BJ (cell line): ENCODE measurements around the gene GLDC. TPM values are rescaled to one million over a fixed set of nuclear protein-coding genes. Genes with fewer than 3 reads are reported as not detected.

ENCODE experiments used
- CTCF ChIA-PET: fragments of 350-600 bp; formaldehyde crosslinking; extraction: SDS; loops from one replicate; lab custom pipeline; 2021; ENCODE audit warnings: antibody characterized with exemption, inconsistent platforms; lab: Yijun Ruan, JAX
- POLR2A ChIA-PET: fragments of 300-600 bp; sonication (Branson Sonifier 250); formaldehyde crosslinking; extraction: SDS; loops from one replicate; lab custom pipeline; 2021; ENCODE audit warnings: antibody characterized with exemption; lab: Charles Lee
- DNase-seq: peaks from one replicate; pipeline ENCODE4 v3.0.0-alpha.2; 2011; ENCODE audit warnings: low read depth
- H3K27me3 ChIP-seq: 2 replicates; pipeline ENCODE4 v1.6.0; 2011; ENCODE audit warnings: low read length; ENCODE audit not compliant: control insufficient read depth, insufficient read depth
- H3K36me3 ChIP-seq: 2 replicates; pipeline ENCODE4 v1.5.1; 2011; ENCODE audit warnings: low read length; ENCODE audit not compliant: control insufficient read depth, insufficient read depth
- H3K4me3 ChIP-seq: 2 replicates; pipeline ENCODE4 v1.5.1; 2011; ENCODE audit warnings: low read depth, mild to moderate bottlenecking, control low read depth, low read length
- CTCF ChIP-seq: IDR thresholded peaks from 2 replicates; pipeline ENCODE4 v1.5.1; 2011; ENCODE audit warnings: low read depth, mild to moderate bottlenecking, control low read depth, inconsistent platforms, low read length, moderate library complexity; ENCODE audit not compliant: insufficient read depth
- polyA plus RNA-seq: library from polyadenylated mRNA; depleted of rRNA; stranded (reverse); fragments of >200 nt; gene quantifications from 2 replicates; pipeline ENCODE4 v1.2.3, GENCODE V29; 2011

The GLDC gene
- polyA plus RNA-seq, 1 experiment = 0.28 TPM

GRCh38 chr9:6664204-6664680, 18.7 kb upstream of the GLDC start:
- POLR2A ChIA-PET = no interaction called here
- no peaks in the 10 kb centered on the region for H3K27me3 ChIP-seq
- DNase-seq = no peak
- no peak for TF ChIP-seq CTCF
- H3K36me3 ChIP-seq = no peaks in the 10 kb centered on the region
- H3K4me3 ChIP-seq = no peak overlapping the region
- CTCF ChIA-PET = interaction anchor here (1.0 kb wide), 2 partner anchors 13 to 309 kb away, joined by 3 read pairs; no protein-coding TSS in a partner anchor

- CTCF ChIA-PET = no interaction called here
These were observed 15.0 kb upstream of the GLDC start for GRCh38 chr9:6660512-6660911.

GRCh38 chr9:6658628-6659353, 13.3 kb upstream of the GLDC start:
- ChIA-PET CTCF (interaction anchor here (0.6 kb wide), 1 partner anchor 554 kb away, joined by 3 read pairs; no protein-coding TSS in a partner anchor), POLR2A (no interaction called here)
- H3K4me3 ChIP-seq = no peak overlapping the region
- TF ChIP-seq CTCF = no peak
- DNase-seq = no peak
- H3K27me3 ChIP-seq = no peaks in the 10 kb centered on the region
- no peaks in the 10 kb centered on the region for H3K36me3 ChIP-seq

More at GRCh38 chr9:6660512-6660911, 15.0 kb upstream of the GLDC start:
- DNase-seq = no peak
- Histone ChIP-seq H3K36me3 (no peaks in the 10 kb centered on the region), H3K4me3 (no peak overlapping the region), H3K27me3 (no peaks in the 10 kb centered on the region)
- POLR2A ChIA-PET = no interaction called here
- TF ChIP-seq CTCF = no peak

- no peaks in the 10 kb centered on the region for H3K36me3 ChIP-seq
- ChIA-PET CTCF (interaction anchor here (1.0 to 2.4 kb wide), 2 partner anchors 11 to 12 kb away, joined by 3 to 8 read pairs; no protein-coding TSS in a partner anchor), POLR2A (no interaction called here)
- no peak for TF ChIP-seq CTCF
- DNase-seq = no peak
- H3K4me3 ChIP-seq = no peak overlapping the region
- H3K27me3 ChIP-seq = no peaks in the 10 kb centered on the region
These were observed 11.2 kb upstream of the GLDC start for GRCh38 chr9:6656614-6657300.

GRCh38 chr9:6655036-6655435, 9.5 kb upstream of the GLDC start:
- no peak for DNase-seq
- H3K4me3 ChIP-seq = no peak overlapping the region
- ChIA-PET POLR2A (no interaction called here), CTCF (no interaction called here)
- H3K27me3 ChIP-seq = no peaks in the 10 kb centered on the region
- TF ChIP-seq CTCF = no peak
- H3K36me3 ChIP-seq = no peaks in the 10 kb centered on the region
